Measurements from ENCODE around the gene LRRC31.

LRRC31 gene

DNA sequence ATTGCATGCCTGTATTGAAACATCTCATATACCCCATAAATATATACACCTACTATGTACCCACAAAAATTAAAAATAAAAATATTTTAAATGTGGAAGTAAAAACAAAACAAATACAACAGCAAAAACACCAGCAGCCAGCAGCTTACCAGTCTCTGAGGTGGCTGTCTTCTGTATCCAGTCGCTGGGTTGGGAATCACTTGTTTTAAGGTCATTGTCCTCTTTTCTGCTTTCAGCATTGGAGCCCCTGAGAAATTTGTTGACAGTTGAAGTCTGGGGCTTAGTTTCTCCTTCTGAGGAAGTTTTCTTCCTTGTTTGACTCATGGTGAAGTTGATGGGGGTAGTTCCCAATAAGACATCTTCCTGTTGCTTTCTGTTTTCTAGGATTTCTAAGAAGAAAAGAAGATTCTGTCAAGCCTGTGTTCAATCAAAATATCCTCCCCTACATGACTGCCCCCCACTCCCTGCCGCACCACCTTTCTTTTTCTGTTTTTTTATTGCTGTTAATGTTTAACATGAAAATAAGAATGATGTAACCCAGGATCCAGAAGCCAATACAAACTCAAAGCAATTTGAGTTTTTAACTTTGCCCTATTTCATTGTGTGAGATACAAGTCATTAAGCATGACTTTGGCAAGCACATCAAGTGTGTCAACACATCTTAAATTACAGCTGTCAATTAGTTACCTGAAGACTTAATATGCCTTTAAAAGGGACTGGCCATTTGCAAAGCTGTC lies at the start of gene LRRC31:
LRRC31 (minus strand) TSS at position 452 of the 737 bp plus-strand sequence; CDS start at position 324, 128 bp downstream.
- DNase-seq (ENCODE audit: low spot score): no peak

DNA sequence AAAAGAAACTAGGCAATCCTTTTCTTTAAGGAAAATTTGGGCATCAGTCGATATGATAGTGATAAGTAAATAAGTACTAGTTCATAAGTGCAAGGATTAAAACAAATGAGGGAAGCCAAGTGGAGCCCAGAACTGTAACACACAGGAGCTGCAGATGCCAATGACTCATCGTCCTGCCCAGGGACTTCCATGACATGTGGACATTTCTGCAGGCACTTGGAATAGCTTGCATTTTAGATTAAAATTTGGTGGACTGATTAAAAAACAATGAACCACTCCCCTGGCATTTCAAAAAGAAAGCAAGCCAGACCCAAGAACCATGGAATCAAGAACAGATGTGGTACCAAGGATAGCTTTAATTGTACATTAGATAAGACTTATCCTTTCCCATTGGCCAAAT lies 44.6 kb upstream of the LRRC31 start:
- no peak for DNase-seq (ENCODE audit: low spot score)

DNA sequence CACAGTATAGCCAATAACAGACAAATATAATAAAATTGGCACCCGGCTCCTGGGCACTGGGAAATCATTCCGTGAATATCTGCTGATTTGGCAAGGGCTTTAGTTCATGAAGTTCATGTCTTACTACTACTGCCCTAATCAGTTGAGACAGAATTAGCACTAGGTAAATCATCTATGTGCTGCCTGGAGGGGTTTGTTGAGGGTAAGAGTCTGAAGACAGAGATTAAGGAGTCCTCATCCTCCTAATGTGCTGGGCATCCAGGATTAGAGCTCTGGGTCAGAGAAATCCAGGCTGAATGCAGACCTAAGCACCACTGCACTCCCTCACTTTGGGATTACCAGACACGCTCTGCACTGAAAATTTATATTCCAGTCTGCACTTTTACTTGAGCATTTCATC lies 43.6 kb upstream of the LRRC31 start:
- DNase-seq (ENCODE audit: low spot score): no peak

DNA sequence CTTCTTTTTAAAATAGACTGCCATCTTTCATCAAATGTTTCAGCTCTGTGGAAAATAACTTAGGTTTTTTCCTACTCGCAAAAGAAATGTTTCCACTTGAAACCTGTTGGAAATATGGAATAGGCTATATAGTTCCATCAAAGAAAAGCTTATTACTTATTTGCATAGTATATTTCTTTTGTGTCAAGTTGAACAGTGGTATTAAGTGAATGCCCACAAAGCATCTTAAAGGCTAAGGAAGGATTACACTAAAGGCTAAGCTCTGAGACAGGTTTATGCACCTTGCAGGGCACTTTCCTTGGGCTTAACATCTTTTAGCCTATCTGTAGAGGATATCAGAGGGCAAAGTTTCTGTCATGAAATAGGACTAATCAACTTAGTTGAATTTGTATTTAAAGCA lies 41.5 kb upstream of the LRRC31 start, which contains the start of gene SAMD7:
SAMD7 (plus strand) TSS at position 301 of the 400 bp plus-strand sequence. CDS start 7,927 bp downstream, outside the sequence.
- no peak for DNase-seq (ENCODE audit: low spot score)

DNA sequence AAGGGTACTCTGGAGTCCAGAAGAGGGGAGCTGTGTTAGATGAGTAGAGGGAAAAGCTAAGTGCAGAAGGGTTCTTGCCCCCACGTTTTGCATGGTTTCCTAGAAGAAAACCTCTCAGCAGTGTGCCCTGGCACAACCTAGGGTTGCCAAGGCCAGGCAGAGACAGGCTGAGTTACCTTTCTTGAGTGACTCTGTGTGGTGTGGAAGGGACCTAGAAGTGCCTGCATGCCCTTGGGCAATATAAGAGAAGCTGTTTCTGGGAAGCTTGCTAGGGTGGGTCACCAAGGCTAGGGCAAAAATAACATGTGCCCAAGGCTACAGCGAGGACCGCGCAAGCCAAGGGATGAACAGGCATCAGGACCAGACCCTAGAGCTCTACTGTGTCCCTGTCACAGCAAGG lies 38.2 kb upstream of the LRRC31 start:
- no peak for DNase-seq (ENCODE audit: low spot score)

DNA sequence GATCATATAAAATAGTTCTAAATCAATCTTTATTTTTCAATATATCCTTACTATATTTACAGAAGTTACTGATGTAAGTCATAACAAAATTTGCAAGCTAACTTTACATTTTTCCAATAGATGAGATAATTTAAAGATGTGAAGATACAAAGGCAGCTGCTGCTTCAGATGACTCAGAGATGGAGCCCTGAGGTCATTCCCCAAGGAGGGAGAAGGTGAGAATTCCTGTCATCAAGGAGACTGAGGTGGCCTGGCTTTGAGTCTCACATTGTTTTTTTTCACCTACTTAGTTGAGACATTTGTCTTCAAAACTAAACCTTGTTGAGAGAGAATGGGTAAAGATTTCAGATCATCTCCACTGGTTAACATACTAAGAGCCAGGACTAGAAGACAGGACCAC lies 37.7 kb upstream of the LRRC31 start:
- no peak for DNase-seq (ENCODE audit: low spot score)

DNA sequence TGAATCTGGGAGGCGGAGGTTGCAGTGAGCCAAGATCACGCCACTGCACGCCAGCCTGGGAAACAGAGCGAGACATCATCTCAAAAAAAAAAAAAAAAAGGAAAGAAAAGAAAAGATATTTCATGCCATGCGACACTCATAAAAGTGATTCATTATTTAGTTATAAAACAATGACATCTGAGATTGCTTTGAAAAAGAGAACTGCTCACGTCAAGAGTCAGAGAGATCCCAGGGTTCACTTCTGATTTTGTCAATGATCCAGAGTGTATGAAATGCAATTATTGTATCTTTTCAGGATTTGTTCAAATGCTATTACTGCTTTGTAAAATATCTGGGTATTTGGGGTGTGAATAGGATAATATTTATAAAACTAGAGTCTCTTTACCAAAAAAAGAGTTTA lies 35.7 kb upstream of the LRRC31 start:
- DNase-seq (ENCODE audit: low spot score): no peak

DNA sequence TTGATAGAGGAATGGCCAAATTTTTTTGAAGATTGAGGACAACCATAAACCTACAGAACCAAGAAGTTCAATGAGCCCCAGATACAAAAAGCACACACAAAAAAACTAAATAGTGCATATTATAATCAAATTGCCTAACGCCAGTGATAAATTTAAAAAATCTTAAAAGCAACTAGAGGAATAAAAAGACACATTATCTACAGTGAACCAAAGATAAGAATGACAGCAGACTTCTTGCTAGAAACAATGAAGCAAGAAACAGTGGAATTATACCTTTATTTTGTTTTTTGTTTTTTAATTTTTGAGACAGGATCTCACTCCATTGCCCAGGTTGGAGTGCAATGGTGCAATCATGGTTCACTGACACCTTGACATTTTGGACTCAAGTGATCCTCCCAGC lies 31.7 kb upstream of the LRRC31 start:
- DNase-seq (ENCODE audit: low spot score): no peak

DNA sequence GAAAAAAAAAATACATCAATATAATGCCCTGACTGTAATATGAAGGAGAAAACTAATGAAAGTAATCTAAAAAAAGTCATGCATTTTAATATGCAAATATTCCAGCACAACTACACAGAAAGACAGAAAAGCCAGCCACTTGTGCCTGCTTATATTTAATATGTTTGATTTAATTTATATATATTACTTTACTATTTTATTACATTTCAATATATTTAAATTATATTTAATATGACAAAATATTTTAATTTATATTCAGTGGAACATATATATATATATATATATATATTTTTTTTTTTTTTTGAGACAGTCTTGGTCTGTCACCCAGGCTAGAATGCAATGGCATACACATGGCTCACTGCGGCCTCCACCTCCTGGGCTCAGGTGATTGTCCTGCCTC lies 27.5 kb upstream of the LRRC31 start:
- no peak for DNase-seq (ENCODE audit: low spot score)

DNA sequence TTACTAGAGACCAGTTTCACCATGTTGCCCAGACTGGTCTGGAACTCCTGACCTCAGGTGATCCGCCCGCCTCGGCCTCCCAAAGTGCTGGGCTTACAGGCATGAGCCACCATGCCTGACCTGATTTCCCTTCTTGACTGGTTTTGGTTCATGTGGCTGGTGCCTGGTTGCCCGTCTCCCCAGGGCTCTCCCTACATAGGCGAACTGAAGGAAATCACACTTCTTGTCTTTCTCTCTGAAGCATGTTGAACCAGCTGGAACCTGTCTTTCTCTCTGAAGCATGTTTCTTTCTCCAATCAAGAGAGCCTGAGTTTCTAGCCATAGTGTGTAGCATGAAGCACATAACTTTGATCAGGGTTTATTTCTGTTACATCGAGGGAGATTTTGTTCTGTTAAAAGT lies 25.3 kb upstream of the LRRC31 start:
- no peak for DNase-seq (ENCODE audit: low spot score)

DNA sequence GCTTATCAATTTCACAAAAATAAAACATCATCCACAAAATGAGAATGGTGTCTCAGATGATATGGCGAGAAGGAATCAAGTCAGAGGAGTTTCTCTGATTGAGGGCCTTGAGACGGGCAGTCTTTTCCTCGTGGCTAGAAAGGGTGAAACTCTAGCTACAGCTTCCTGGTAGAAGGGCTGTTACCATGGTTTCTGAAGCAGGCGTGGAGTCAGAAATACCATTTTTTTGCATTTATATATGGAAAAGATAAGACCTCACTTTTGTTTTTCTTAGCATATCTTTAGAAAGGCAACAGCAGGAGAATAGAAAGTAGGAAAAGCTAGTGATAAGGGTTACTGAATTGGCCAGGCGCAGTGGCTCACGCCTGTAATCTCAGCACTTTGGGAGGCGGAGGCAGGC lies 24.4 kb upstream of the LRRC31 start:
- no peak for DNase-seq (ENCODE audit: low spot score)

DNA sequence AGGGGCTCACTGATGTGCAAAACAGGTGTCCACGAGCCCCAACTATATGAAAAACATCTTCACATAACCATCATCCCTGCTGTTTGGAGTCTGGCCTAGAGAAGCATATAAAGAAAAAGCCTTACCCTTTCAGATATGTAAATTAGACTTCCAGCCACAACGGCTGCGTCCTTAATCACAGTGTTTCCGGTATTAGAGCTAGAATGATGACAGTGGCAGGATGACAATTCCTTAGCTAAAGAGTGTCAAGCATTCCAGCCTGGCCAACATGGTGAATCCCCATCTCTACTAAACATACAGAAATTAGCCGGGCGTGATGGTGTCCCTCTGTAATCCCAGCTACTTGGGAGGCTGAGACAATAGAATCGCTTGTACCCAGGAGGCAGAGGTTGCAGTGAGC lies 22.2 kb upstream of the LRRC31 start:
- no peak for DNase-seq (ENCODE audit: low spot score)

DNA sequence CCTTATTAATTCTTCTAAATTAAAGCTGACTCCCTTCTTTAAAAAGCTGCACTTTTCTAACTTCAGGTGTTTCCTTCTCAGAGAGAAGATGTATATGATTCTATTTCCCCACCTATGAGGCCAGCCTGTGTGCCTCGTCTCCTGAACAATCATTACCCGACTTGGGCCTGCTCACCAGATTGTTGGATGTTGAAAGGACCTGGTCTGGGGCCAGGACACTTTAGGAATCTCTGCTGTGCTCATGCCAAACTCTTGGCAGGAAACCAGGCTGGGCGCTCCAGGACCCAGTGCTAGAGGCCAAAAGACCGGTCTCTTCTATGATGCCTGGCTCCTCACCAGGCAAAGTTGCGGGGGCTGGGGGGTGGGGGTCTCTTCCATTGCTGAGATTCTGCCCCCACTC lies 16.9 kb upstream of the LRRC31 start:
- peak; percentile 77 for DNase-seq (ENCODE audit: low spot score)

DNA sequence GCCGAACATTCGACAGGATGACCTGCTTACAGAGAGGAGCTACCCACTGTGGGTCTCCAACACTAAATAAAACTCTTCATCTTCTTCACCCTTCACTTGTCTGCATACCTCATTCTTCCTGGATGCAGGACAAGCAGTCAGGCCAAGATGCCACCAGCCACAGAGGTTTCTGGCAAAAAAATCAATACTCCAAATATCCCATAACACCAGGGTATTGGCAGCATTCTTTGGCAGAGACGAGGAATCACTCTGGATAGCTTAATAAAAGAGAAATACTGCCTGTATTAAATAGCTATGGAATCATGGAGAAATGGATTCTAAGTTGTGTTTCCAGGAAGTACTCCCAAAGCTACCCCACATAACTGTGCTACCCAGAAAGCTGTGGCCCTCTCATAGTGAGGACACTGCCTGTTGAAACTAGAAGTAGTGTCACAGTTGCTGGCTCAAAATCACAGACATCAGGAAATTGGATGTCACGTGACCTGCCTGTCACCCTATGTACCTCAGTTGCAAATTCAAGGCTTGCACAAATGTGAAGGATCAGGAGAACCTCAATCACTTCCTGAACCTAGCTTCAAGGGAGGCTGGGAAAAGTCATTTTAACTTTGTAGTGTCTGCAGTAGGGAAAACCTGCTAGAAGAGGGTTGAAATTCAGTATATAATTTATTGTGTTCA lies 11.0 kb upstream of the LRRC31 start:
- DNase-seq (ENCODE audit: low spot score): no peak

DNA sequence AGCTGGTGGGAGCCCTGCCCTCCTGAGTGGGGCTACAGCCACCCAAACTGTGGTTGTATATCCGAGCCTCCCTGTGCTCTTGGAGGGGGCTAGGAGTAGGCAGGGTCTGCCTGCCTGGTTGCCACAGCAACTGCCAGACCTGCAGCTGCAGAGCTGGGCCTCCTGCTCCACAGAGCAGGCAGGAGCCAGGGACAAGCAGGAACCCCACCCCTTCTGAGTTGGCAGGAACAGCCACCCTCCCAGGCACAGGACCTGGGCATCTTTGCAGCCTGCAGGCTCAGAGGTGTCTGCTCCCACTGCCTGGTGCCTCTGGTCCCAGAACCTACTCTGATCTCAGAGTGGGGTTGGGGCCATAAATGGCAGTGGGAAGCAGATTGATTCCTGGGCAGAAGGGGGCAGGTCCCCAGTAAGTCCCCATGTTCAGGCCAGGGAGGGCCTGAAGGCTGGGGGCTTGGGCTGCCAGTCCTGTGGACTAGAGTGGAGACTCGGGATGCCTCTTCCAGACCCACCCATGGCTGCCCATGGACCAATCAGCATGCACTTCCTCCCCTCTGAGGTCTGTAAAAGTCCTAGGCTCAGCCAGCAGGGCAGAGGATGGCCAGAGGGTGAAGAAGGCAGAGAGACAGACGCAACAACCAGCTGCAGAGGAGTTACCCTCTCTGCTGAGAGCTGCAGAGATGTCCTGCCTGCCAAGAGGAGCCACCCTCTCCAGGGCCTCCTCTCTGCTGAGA lies 10.3 kb upstream of the LRRC31 start:
- no peak for DNase-seq (ENCODE audit: low spot score)

DNA sequence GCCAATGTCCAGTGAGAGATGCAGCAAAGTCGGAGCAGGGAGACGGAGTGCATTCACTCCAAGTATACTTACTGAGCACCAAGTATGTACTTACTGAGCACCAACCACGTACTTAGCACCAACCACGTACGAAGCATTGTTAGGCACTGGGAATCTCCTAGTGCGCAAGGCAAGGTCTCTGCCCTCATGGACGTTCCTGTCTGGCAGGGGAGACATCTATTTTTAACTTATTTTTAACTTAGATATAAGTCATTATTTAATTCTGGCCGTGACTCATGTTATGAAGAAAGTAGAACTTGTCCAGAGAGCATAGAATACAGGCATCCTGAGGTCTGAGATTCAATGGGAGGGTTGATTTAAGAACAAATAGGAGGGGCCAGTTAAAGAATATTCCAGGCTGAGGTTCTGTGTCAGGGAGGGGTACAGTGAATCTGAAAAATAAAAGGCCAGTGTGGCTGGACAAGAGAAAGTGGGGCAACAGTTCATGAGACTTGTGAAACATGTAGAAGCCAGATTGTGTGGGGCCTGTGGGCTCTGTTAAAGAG lies 9.3 kb upstream of the LRRC31 start:
- DNase-seq (ENCODE audit: low spot score): no peak

DNA sequence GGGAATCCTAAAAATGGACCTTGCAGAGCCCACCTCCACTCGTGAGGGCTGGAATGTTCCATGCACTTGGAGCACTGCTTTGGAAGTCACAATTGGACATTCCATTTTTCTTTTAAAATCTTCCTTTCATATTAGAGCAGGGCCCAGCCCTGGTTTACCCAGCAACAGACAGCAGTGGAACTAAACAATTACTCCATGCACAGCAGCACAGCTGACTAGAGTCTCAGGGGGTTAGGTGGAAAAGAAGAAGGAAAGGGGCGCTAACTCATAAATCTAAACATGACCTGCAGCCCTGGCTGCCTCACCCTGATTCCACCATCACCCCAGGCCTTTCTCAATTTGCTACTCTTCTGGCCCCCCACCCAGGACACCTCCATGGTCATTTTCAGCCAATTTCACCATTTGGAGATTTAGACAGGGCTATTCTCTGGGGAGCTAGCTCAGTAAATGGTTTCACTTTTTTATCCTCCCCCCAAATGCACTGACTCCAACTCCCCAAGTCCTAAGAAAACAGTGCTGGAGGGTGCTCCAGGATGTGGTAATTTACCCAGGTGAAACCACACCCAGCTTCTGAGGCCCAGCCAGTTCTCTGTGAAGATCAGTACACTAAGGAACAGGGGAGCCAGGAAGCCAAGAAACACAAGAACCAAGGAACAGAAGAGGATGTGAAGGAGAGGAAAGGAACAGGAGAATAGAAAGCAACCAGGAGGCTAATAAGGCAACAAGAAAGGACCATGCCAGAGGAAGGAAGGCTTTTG lies 1.6 kb upstream of the LRRC31 start:
- no peak for DNase-seq (ENCODE audit: low spot score)

DNA sequence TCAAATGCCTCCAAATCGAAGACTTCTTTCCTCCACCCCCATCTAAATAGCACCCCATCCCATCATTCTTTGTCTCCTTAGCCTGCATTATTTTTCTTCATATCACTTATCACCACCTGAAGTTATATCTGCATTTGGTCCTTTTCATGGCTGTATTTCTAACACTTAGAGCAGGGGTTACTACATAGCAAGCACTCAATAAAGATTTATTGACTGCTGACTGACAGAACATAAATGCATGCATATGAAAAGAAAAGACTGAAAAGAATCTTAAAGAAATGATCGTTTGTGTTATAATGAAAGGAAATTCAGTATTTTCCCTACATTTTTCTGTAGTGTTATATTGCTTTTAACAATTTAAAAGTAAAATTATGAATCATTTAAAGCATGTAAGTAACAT lies 1.4 kb downstream of the LRRC31 start:
- DNase-seq (ENCODE audit: low spot score): no peak

DNA sequence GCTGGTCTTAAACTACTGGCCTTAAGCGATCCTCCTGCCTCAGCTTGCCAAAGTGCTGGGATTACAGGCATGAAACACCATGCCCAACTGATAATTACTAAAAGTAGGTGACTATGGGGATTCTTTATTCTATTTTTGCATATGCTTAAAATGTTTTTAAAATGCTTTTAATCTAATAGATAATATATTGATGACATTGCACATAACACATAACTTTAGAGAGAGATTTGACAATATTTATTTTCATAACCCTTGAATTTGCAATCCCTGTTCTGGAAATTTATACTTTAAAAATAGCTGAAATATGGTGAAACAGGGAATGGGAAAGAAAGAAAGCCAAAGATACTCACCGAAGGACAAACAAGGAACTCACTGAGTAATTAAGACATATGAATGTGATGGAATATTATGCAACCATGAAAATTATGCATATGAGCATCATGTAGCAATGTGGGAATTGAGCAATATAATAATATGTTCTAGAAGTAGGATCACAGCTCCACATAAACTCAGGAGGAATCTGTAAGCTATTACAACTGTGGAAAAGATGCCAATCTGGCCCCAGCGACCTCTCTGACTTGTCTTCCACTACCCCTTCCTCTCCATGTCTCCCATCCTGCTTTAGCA lies 2.0 kb downstream of the LRRC31 start:
- DNase-seq (ENCODE audit: low spot score): no peak

DNA sequence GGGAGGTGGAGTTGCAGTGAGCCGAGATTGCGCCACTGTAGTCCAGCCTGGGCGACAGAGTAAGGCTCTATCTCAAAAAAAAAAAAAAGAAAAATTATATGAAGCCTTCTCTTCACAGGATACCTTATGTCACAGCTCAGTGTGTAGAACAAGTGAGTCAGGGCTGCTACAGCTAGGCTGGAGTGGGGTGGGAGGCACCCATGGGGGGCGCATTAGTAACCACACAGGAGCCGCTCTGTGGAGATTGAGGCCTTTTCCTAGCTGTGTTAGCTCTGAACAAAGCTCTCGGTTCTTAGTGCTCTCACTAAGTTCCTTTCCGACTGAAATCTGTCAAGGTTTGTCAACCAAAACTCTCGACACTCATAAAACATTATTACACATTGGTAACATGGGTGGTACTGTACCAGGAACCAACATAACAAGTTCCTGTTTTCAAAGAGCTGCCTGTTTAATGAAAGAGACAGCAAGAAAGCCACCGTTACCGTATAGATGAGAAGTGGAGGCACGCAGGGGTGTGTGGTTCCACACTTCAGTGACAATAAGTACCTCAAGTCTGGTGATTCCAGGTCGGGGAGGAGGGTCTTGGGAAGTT lies 4.5 kb downstream of the LRRC31 start:
- no peak for DNase-seq (ENCODE audit: low spot score)

DNA sequence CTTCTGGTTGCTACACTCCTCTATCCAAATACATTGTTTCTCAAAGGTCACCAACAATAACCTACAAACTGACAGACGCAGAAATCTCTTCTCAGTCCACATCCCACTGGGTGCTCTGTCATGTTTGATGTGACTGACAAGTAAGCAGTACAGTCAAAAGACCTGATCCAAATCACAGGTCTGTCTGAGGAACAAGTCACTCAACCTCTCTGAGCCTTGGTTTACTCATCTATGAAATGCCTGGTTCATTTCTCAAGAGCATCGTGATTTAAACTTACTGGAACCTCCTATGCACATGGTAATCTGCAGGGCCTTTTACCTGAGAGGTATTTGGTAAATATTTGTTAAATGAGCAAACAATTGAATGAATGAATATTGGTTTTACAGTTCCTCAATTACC lies 5.5 kb downstream of the LRRC31 start:
- no peak for DNase-seq (ENCODE audit: low spot score)

All from globus pallidus (tissue), 1 donor.